ENCODE results near the gene RRM1. TPM values are rescaled to one million over a fixed set of nuclear protein-coding genes. Genes with fewer than 3 reads are reported as not detected.

Gene RRM1
- total RNA-seq, 1 experiment from 2014 or later, result 138 TPM

- Histone ChIP-seq H2BK20ac (ENCODE audit: low read depth, low read length, poor library complexity, severe bottlenecking) (no peak overlapping the region), H3K9ac (ENCODE audit: extremely low read depth, insufficient read length, low read length) (no peak overlapping the region), H3K4me1 (ENCODE audit: insufficient read depth, low read length) (no peaks in the 10 kb centered on the region), H2BK120ac (ENCODE audit: low read depth, low read length, poor library complexity, severe bottlenecking) (no peak overlapping the region), H2AK5ac (ENCODE audit: insufficient read length, low read length) (no peak overlapping the region), H3K4ac (ENCODE audit: low read depth, low read length) (no peak overlapping the region), H3K27me3 (ENCODE audit: insufficient read depth, low read length) (no peaks in the 10 kb centered on the region), H2BK5ac (ENCODE audit: insufficient read length, low read length) (no peak overlapping the region), H2BK15ac (ENCODE audit: low read depth, low read length) (no peak overlapping the region), H4K20me1 (ENCODE audit: control insufficient read depth, insufficient read depth, insufficient read length) (no peaks in the 10 kb centered on the region), H3K23ac (ENCODE audit: insufficient read length, low read depth, low read length) (no peak overlapping the region), H3K14ac (ENCODE audit: insufficient read depth, low read length) (no peak overlapping the region), H3K27ac (ENCODE audit: insufficient read length, low read depth, low read length) (no peak overlapping the region), H4K8ac (replicated peaks; ENCODE audit: insufficient read length, low read depth, low read length) (no peak overlapping the region), H3K79me1 (ENCODE audit: insufficient read depth, low read depth, low read length, poor library complexity, severe bottlenecking) (no peaks in the 10 kb centered on the region), H2BK12ac (ENCODE audit: insufficient read length, low read depth, low read length) (no peak overlapping the region), H3K18ac (ENCODE audit: insufficient read length, low read depth, low read length) (no peak overlapping the region), H2AFZ (ENCODE audit: low read length) (no peak overlapping the region), H3K79me2 (ENCODE audit: insufficient read depth, low read length) (no peaks in the 10 kb centered on the region), H4K5ac (ENCODE audit: insufficient read length, low read depth, low read length) (no peak overlapping the region), H3K56ac (ENCODE audit: insufficient read length, low read depth, low read length) (no peak overlapping the region), H3K9me3 (ENCODE audit: control insufficient read depth, low read depth, low read length) (no peaks in the 10 kb centered on the region), H4K91ac (ENCODE audit: insufficient read length, low read depth, low read length) (no peak overlapping the region), H3K4me2 (ENCODE audit: insufficient read depth, insufficient read length, low read length) (no peak overlapping the region), H3T11ph (ENCODE audit: low read length) (no peak overlapping the region), H3K23me2 (ENCODE audit: insufficient read length, low read depth, low read length, poor library complexity, severe bottlenecking) (no peaks in the 10 kb centered on the region)
- WGBS (ENCODE audit: extremely low coverage, insufficient read length, low lambda C conversion rate), result no CpG with 5 or more reads among the region's 3 CpGs
- Mint-ChIP-seq H3K4me3 (no peak overlapping the region; a peak in 1 of 5 replicates), H3K36me3 (ENCODE audit: insufficient read depth in 1 of 3, low read depth in 3 of 3) (peaks cover 1 to 9% (median 3%) of the 10 kb centered on the region in 3 experiments; a peak in 3 of 7 replicates), H3K4me1 (peaks cover 4 to 8% of the 10 kb centered on the region in 2 experiments), H3K27ac (no peak overlapping the region; a peak in 1 of 7 replicates), H3K27me3 (ENCODE audit: low read depth) (peaks cover 3% of the 10 kb centered on the region), H3K9me3 (peaks cover 8% of the 10 kb centered on the region in 2 experiments; a peak in 4 of 5 replicates)
- TF ChIP-seq, protein P1, sequence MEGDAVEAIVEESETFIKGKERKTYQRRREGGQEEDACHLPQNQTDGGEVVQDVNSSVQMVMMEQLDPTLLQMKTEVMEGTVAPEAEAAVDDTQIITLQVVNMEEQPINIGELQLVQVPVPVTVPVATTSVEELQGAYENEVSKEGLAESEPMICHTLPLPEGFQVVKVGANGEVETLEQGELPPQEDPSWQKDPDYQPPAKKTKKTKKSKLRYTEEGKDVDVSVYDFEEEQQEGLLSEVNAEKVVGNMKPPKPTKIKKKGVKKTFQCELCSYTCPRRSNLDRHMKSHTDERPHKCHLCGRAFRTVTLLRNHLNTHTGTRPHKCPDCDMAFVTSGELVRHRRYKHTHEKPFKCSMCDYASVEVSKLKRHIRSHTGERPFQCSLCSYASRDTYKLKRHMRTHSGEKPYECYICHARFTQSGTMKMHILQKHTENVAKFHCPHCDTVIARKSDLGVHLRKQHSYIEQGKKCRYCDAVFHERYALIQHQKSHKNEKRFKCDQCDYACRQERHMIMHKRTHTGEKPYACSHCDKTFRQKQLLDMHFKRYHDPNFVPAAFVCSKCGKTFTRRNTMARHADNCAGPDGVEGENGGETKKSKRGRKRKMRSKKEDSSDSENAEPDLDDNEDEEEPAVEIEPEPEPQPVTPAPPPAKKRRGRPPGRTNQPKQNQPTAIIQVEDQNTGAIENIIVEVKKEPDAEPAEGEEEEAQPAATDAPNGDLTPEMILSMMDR (conservative IDR thresholded peaks at IDR 0.05), result no peak
- no peak for DNase-seq
Measured at GRCh38 chr11:4178813-4179662, 84.4 kb downstream of the RRM1 start.
